Keratinocyte (primary cell): ENCODE data around the gene AGPS.

Source experiments
- CTCF ChIP-seq, 3 experiments: IDR thresholded peaks in 1 of 3; conservative IDR thresholded peaks in 1 of 3; optimal IDR thresholded peaks in 1 of 3; 2 replicates in 2 of 3; 3 replicates in 1 of 3; pipeline versions ENCODE3 to v1.5.1; 2011; ENCODE audit warnings: low read length in 3 of 3, mild to moderate bottlenecking in 3 of 3, moderate library complexity in 2 of 3, control low read depth in 1 of 3, inconsistent platforms in 1 of 3; ENCODE audit not compliant: insufficient read depth in 2 of 3; ENCODE audit errors: extremely low read depth in 1 of 3
- EZH2 ChIP-seq: IDR thresholded peaks from one replicate; pipeline ENCODE4 v1.6.1; 2012; ENCODE audit warnings: inconsistent platforms, mild to moderate bottlenecking, low read length, moderate library complexity

- no peak for TF ChIP-seq CTCF (optimal IDR thresholded peaks at IDR 0.05 in 1 of 3, IDR thresholded peaks at IDR 0.05 in 1 of 3, conservative IDR thresholded peaks at IDR 0.05 in 1 of 3; ENCODE audit: extremely low read depth in 1 of 3, insufficient read depth in 2 of 3, low read length in 3 of 3)
- TF ChIP-seq EZH2 = no peak
These were observed 200.4 kb downstream of the AGPS start for GRCh38 chr2:177592945-177593344.
